GM21576 (cell line): ENCODE measurements around the gene SLC6A2.

ENCODE experiments used
- ATAC-seq: cut with Tn5 transposase; IDR thresholded peaks from one replicate; pipeline ENCODE4 v1.9.1; 2021; ENCODE audit warnings: mild to moderate bottlenecking, moderate library complexity; ENCODE audit not compliant: unreplicated experiment

SLC6A2 gene

GRCh38 chr16:55645986-55646385 is 9.8 kb upstream of the SLC6A2 start:
- ATAC-seq, result no peak

GRCh38 chr16:55647343-55647742 is 8.4 kb upstream of the SLC6A2 start:
- no peak for ATAC-seq

- ATAC-seq, result no peak
Measured at GRCh38 chr16:55647798-55648197, 8.0 kb upstream of the SLC6A2 start.

GRCh38 chr16:55651841-55652824 is 3.7 kb upstream of the SLC6A2 start:
- no peak for ATAC-seq

- ATAC-seq, result no peak
Measured at GRCh38 chr16:55653106-55653505, 2.7 kb upstream of the SLC6A2 start.

- no peak for ATAC-seq
Measured at GRCh38 chr16:55655381-55655896, 349 bp upstream of the SLC6A2 start.

GRCh38 chr16:55656691-55657092 is 904 bp downstream of the SLC6A2 start:
- ATAC-seq, result no peak

GRCh38 chr16:55657616-55658015 is 1.8 kb downstream of the SLC6A2 start:
- no peak for ATAC-seq

GRCh38 chr16:55658898-55659420 is 3.2 kb downstream of the SLC6A2 start:
- ATAC-seq, result no peak

GRCh38 chr16:55660026-55660425 is 4.2 kb downstream of the SLC6A2 start:
- ATAC-seq, result no peak

- no peak for ATAC-seq
Measured at GRCh38 chr16:55660828-55661227, 5.0 kb downstream of the SLC6A2 start.

GRCh38 chr16:55661941-55662643 is 6.3 kb downstream of the SLC6A2 start:
- ATAC-seq, result no peak

- ATAC-seq, result no peak
Measured at GRCh38 chr16:55662644-55663031, 6.8 kb downstream of the SLC6A2 start.

GRCh38 chr16:55663225-55663624 is 7.4 kb downstream of the SLC6A2 start:
- no peak for ATAC-seq

- ATAC-seq, result no peak
Measured at GRCh38 chr16:55663765-55664677, 8.2 kb downstream of the SLC6A2 start.

- no peak for ATAC-seq
Measured at GRCh38 chr16:55664786-55665407, 9.1 kb downstream of the SLC6A2 start.

GRCh38 chr16:55665511-55665910 is 9.7 kb downstream of the SLC6A2 start:
- no peak for ATAC-seq

- ATAC-seq, result no peak
Measured at GRCh38 chr16:55666012-55666411, 10.2 kb downstream of the SLC6A2 start.

- ATAC-seq, result no peak
Measured at GRCh38 chr16:55667753-55668152, 12.0 kb downstream of the SLC6A2 start.
